KOPT-K1 (cell line): ENCODE results near the gene ARMS2.

ENCODE experiments used
- H3K27ac ChIP-seq: fragments of 200-600 bp; sonication (generic); 2 replicates; pipeline ENCODE4 v1.5.1; 2016; ENCODE audit warnings: antibody characterized with exemption, mild to moderate bottlenecking, low read depth, low read length; ENCODE audit not compliant: poor library complexity, severe bottlenecking
- H3K36me3 ChIP-seq: fragments of 200-600 bp; sonication (generic); 2 replicates; pipeline ENCODE4 v1.5.1; 2017; ENCODE audit warnings: antibody characterized with exemption, mild to moderate bottlenecking, low read length, moderate library complexity; ENCODE audit not compliant: insufficient read depth
- H3K9me3 ChIP-seq: fragments of 200-600 bp; sonication (generic); 2 replicates; pipeline ENCODE4 v1.5.1; 2017; ENCODE audit warnings: antibody characterized with exemption, low read length, mild to moderate bottlenecking; ENCODE audit not compliant: insufficient read depth, poor library complexity, severe bottlenecking

Gene ARMS2

GRCh38 chr10:122474131-122474818, 19.8 kb downstream of the ARMS2 start:
- no peak overlapping the region for H3K27ac ChIP-seq

GRCh38 chr10:122475100-122475499, 20.6 kb downstream of the ARMS2 start:
- H3K36me3 ChIP-seq, result no peaks in the 10 kb centered on the region
- H3K27ac ChIP-seq, result no peak overlapping the region
- no peaks in the 10 kb centered on the region for H3K9me3 ChIP-seq

More at GRCh38 chr10:122474131-122474818, 19.8 kb downstream of the ARMS2 start:
- Histone ChIP-seq H3K9me3 (no peaks in the 10 kb centered on the region), H3K36me3 (no peaks in the 10 kb centered on the region)

GRCh38 chr10:122475591-122476332, 21.3 kb downstream of the ARMS2 start:
- Histone ChIP-seq H3K36me3 (no peaks in the 10 kb centered on the region), H3K9me3 (no peaks in the 10 kb centered on the region), H3K27ac (no peak overlapping the region)

- H3K27ac ChIP-seq, result no peak overlapping the region
- H3K36me3 ChIP-seq, result no peaks in the 10 kb centered on the region
- H3K9me3 ChIP-seq, result peaks cover 2% of the 10 kb centered on the region
Measured at GRCh38 chr10:122476333-122476695, 21.9 kb downstream of the ARMS2 start.

- Histone ChIP-seq H3K36me3 (no peaks in the 10 kb centered on the region), H3K27ac (no peak overlapping the region), H3K9me3 (peaks cover 13% of the 10 kb centered on the region)
Measured at GRCh38 chr10:122477436-122477835, 23.0 kb downstream of the ARMS2 start.

GRCh38 chr10:122478971-122479370, 24.5 kb downstream of the ARMS2 start:
- Histone ChIP-seq H3K9me3 (peaks cover 13% of the 10 kb centered on the region), H3K27ac (no peak overlapping the region), H3K36me3 (no peaks in the 10 kb centered on the region)

- Histone ChIP-seq H3K36me3 (no peaks in the 10 kb centered on the region), H3K9me3 (peaks cover 13% of the 10 kb centered on the region), H3K27ac (no peak overlapping the region)
Measured at GRCh38 chr10:122480146-122480833, 25.8 kb downstream of the ARMS2 start.

GRCh38 chr10:122481296-122482056, 27.0 kb downstream of the ARMS2 start:
- H3K36me3 ChIP-seq, result no peaks in the 10 kb centered on the region
- no peak overlapping the region for H3K27ac ChIP-seq
- H3K9me3 ChIP-seq, result peaks cover 13% of the 10 kb centered on the region

GRCh38 chr10:122484276-122485060, 30.0 kb downstream of the ARMS2 start:
- Histone ChIP-seq H3K9me3 (peaks cover 13% of the 10 kb centered on the region), H3K36me3 (no peaks in the 10 kb centered on the region), H3K27ac (no peak overlapping the region)

- Histone ChIP-seq H3K27ac (no peak overlapping the region), H3K9me3 (peaks cover 13% of the 10 kb centered on the region), H3K36me3 (no peaks in the 10 kb centered on the region)
Measured at GRCh38 chr10:122485670-122486069, 31.2 kb downstream of the ARMS2 start.

GRCh38 chr10:122486406-122487080, 32.1 kb downstream of the ARMS2 start:
- no peak overlapping the region for H3K27ac ChIP-seq
- H3K36me3 ChIP-seq, result no peaks in the 10 kb centered on the region
- peaks cover 9% of the 10 kb centered on the region for H3K9me3 ChIP-seq

- Histone ChIP-seq H3K27ac (no peak overlapping the region), H3K36me3 (no peaks in the 10 kb centered on the region), H3K9me3 (peaks cover 1% of the 10 kb centered on the region)
Measured at GRCh38 chr10:122487174-122487765, 32.8 kb downstream of the ARMS2 start.

- no peak overlapping the region for H3K27ac ChIP-seq
- H3K36me3 ChIP-seq, result no peaks in the 10 kb centered on the region
- H3K9me3 ChIP-seq, result no peaks in the 10 kb centered on the region
Measured at GRCh38 chr10:122490268-122490667, 35.8 kb downstream of the ARMS2 start.
